HG03354 (cell line): ENCODE data around the gene TMEM131.
A peak's percentile ranks its signal among the peaks of the same experiment; 100 is the strongest.

Experiments used
- ATAC-seq: cut with Tn5 transposase; IDR thresholded peaks from one replicate; pipeline ENCODE4 v1.9.1; 2021; ENCODE audit warnings: mild to moderate bottlenecking; ENCODE audit not compliant: unreplicated experiment, poor library complexity, severe bottlenecking

Gene TMEM131

GRCh38 chr2:98020992-98021713, 25.4 kb upstream of the TMEM131 start:
- no peak for ATAC-seq

GRCh38 chr2:98020516-98020915, 24.8 kb upstream of the TMEM131 start:
- ATAC-seq: no peak

GRCh38 chr2:98016908-98017670, 21.3 kb upstream of the TMEM131 start:
- ATAC-seq: no peak

GRCh38 chr2:98015671-98016070, 19.9 kb upstream of the TMEM131 start:
- ATAC-seq: no peak

- ATAC-seq: no peak
Measured at GRCh38 chr2:98014379-98014778, 18.6 kb upstream of the TMEM131 start.

- ATAC-seq: no peak
Measured at GRCh38 chr2:98013407-98014042, 17.8 kb upstream of the TMEM131 start.

- ATAC-seq: peak; percentile 89
Measured at GRCh38 chr2:98012561-98012991, 16.8 kb upstream of the TMEM131 start.

- ATAC-seq: no peak
Measured at GRCh38 chr2:98009887-98010760, 14.4 kb upstream of the TMEM131 start.

- no peak for ATAC-seq
Measured at GRCh38 chr2:98008415-98008814, 12.7 kb upstream of the TMEM131 start.

GRCh38 chr2:98006378-98006777, 10.6 kb upstream of the TMEM131 start:
- ATAC-seq: no peak

- ATAC-seq: no peak
Measured at GRCh38 chr2:98004613-98005012, 8.9 kb upstream of the TMEM131 start.

- ATAC-seq: no peak
Measured at GRCh38 chr2:98004047-98004446, 8.3 kb upstream of the TMEM131 start.

GRCh38 chr2:97999536-97999935, 3.8 kb upstream of the TMEM131 start:
- no peak for ATAC-seq

- no peak for ATAC-seq
Measured at GRCh38 chr2:97998431-97999005, 2.8 kb upstream of the TMEM131 start.

- no peak for ATAC-seq
Measured at GRCh38 chr2:97997784-97998392, 2.1 kb upstream of the TMEM131 start.

GRCh38 chr2:97996679-97997078, 931 bp upstream of the TMEM131 start:
- ATAC-seq: no peak

- ATAC-seq: peak; percentile 40
Measured at GRCh38 chr2:97995026-97995733, 568 bp downstream of the TMEM131 start.

GRCh38 chr2:97994476-97994875, 1.3 kb downstream of the TMEM131 start:
- no peak for ATAC-seq
